ENCODE measurements around the gene POLR3E.

DNA sequence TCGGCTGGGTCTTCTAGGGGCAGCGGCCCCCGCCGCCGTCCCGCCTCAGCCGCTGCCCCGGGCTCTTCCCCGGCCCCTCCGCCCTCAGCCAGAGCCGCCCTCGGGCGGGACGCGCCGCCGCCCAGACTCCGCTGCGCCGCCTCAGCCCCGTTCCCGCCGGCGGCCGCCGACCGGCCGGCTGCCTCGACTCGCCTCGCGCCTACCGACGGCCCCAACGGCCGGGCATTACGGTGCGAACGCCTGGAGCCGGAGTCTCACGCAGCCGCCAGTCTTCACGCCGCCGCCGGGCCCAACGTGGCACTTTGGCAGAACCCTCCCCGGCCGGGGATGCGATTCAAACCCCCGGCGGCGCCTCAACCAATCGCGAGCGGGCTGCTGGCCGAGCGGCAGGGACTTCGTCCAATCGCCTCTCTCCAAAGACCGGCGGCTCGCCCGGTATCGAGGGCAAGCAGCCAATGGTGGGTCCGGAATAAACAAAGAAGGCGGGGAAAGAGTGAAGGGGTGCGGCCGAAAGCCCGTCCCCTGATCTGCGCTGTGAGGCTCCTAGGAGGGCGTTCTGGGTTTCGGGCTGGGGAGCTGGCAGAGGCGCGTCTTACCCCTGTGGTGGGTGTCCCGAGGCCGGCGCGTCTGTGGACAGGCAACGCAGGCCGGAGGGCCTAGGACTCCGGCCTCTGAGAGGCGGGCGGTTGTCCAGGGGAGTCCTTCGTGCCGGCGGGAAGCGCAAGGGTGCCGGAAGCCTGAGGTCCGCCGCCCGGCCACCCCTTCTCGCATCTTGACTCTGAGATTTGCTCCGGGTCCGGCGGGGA is 77.3 kb downstream of the POLR3E start, which contains the start of gene CDR2:
- TF ChIP-seq EZH2 (IDR thresholded peaks at IDR 0.05) (no peak), EZH2phosphoT487 (IDR thresholded peaks at IDR 0.05) (no peak)
- TF ChIP-seq, protein P1, sequence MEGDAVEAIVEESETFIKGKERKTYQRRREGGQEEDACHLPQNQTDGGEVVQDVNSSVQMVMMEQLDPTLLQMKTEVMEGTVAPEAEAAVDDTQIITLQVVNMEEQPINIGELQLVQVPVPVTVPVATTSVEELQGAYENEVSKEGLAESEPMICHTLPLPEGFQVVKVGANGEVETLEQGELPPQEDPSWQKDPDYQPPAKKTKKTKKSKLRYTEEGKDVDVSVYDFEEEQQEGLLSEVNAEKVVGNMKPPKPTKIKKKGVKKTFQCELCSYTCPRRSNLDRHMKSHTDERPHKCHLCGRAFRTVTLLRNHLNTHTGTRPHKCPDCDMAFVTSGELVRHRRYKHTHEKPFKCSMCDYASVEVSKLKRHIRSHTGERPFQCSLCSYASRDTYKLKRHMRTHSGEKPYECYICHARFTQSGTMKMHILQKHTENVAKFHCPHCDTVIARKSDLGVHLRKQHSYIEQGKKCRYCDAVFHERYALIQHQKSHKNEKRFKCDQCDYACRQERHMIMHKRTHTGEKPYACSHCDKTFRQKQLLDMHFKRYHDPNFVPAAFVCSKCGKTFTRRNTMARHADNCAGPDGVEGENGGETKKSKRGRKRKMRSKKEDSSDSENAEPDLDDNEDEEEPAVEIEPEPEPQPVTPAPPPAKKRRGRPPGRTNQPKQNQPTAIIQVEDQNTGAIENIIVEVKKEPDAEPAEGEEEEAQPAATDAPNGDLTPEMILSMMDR (IDR thresholded peaks at IDR 0.05), result no peak

Measured in neural progenitor cell (in vitro differentiated cells).